ENCODE results near the gene GAS2.

DNA sequence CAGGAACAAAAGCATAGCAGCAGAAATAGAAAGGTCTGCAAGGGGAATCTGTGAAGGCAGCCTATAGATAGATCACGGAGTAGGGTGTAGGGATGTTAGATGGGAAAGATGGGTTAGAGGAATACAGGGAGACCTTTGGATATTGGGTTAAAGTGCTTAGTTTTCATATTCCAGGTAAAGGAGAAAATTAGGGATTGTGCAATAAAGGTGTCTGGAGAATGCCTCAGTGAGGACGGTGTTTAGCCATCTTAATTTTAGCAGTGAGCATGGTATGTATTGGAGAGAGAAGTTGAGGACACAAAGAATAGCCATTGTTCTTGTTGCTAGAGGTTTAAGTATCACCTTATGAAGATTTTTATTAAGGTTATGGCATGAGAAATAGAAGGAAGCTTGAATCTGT lies 17.7 kb downstream of the GAS2 start:
- no peak for TF ChIP-seq CTCF (IDR thresholded peaks at IDR 0.05)
- no peak for TF ChIP-seq POLR2A (IDR thresholded peaks at IDR 0.05)

Data from body of pancreas (tissue), 4 donors.